NT2/D1 (cell line): ENCODE measurements around the gene VPS39.

Experiments
- DNase-seq: peaks from one replicate; pipeline ENCODE4 v3.0.0-alpha.2; 2011; ENCODE audit warnings: low read depth, low spot score
- H3K27me3 ChIP-seq: 2 replicates; pipeline ENCODE4 v1.6.0; 2011; ENCODE audit warnings: mild to moderate bottlenecking; ENCODE audit not compliant: insufficient read length, insufficient read depth
- H3K36me3 ChIP-seq: 2 replicates; pipeline ENCODE4 v1.6.1; 2011; ENCODE audit warnings: mild to moderate bottlenecking, low read length, mixed read lengths; ENCODE audit not compliant: insufficient read depth, insufficient read length
- H3K4me1 ChIP-seq: 2 replicates; pipeline ENCODE4 v1.5.1; 2011; ENCODE audit not compliant: insufficient read depth, insufficient read length
- H3K4me3 ChIP-seq: 2 replicates; pipeline ENCODE4 v1.5.1; 2011; ENCODE audit warnings: low read depth; ENCODE audit not compliant: insufficient read length
- H3K9ac ChIP-seq: 2 replicates; pipeline ENCODE4 v1.6.0; 2011; ENCODE audit warnings: low read depth; ENCODE audit not compliant: insufficient read length
- H3K9me3 ChIP-seq: 2 replicates; pipeline ENCODE4 v1.5.1; 2011; ENCODE audit warnings: mild to moderate bottlenecking, low read length; ENCODE audit not compliant: insufficient read depth
- SUZ12 ChIP-seq: IDR thresholded peaks from 2 replicates; pipeline ENCODE4 v1.6.1; 2011; ENCODE audit not compliant: insufficient read length, insufficient read depth; ENCODE audit errors: extremely low read depth
- YY1 ChIP-seq: IDR thresholded peaks from 2 replicates; pipeline ENCODE4 v1.6.1; 2011; ENCODE audit not compliant: insufficient read length, insufficient read depth
- ZNF274 ChIP-seq: IDR thresholded peaks from 2 replicates; pipeline ENCODE4 v1.6.1; 2011; ENCODE audit warnings: mild to moderate bottlenecking, low read depth, low read length

The VPS39 gene, protein sequence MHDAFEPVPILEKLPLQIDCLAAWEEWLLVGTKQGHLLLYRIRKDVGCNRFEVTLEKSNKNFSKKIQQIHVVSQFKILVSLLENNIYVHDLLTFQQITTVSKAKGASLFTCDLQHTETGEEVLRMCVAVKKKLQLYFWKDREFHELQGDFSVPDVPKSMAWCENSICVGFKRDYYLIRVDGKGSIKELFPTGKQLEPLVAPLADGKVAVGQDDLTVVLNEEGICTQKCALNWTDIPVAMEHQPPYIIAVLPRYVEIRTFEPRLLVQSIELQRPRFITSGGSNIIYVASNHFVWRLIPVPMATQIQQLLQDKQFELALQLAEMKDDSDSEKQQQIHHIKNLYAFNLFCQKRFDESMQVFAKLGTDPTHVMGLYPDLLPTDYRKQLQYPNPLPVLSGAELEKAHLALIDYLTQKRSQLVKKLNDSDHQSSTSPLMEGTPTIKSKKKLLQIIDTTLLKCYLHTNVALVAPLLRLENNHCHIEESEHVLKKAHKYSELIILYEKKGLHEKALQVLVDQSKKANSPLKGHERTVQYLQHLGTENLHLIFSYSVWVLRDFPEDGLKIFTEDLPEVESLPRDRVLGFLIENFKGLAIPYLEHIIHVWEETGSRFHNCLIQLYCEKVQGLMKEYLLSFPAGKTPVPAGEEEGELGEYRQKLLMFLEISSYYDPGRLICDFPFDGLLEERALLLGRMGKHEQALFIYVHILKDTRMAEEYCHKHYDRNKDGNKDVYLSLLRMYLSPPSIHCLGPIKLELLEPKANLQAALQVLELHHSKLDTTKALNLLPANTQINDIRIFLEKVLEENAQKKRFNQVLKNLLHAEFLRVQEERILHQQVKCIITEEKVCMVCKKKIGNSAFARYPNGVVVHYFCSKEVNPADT

DNA sequence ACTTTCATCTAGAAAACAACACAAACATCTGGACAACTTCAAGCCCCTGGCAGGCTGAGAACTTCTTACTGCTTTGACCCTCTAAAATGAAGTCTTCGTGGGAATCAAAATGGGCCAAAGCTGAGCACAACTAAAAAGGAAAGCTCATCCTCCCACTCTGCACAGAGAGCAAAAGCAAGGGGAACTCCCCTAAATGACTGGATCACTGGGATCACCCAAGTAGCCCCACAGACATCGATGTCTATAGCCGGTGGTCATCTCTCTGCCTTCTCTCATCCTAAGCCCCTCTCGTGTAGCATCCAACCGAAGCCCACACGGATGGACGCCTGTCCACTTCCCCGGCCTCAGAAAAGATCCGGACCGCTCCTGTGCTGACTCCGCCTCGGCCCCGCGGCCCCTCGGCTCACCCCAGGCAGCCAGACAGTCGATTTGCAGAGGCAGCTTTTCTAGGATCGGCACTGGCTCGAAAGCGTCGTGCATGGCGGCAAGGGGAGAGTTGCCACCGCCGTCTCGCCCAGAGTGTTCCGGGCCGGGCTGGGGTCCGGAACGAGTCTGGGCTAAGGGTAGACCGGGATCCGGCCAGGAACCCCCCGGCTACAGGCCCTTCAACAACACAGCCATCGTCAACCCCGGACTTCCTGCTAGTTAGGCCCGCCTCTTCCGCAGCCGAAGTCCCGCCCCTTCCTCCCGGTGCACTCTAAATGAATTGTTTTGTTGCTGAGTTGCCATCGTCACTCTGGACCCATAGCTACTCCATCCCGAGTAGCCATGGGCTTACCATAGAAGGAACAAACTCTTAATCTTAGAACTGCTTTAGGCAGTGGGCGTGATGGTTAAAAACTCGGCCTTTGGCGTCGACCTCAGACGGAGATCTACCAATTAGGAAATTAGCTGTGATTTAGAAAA is at the start of gene VPS39:
Gene VPS39 (minus strand): TSS at position 631 of the 906 bp plus-strand sequence. CDS start 151 bp downstream, at position 480.
- H3K27me3 ChIP-seq: no peaks in the 10 kb centered on the region
- DNase-seq: peak; percentile 68
- H3K9ac ChIP-seq: peak within 1 kb of the TSS; percentile 86
- H3K36me3 ChIP-seq: peaks cover 23% of the 10 kb centered on the region
- peak within 1 kb of the TSS; percentile 58 for H3K4me3 ChIP-seq
- TF ChIP-seq YY1 (no peak), SUZ12 (no peak), ZNF274 (no peak)
- H3K4me1 ChIP-seq: no peaks in the 10 kb centered on the region
- H3K9me3 ChIP-seq: no peaks in the 10 kb centered on the region

DNA sequence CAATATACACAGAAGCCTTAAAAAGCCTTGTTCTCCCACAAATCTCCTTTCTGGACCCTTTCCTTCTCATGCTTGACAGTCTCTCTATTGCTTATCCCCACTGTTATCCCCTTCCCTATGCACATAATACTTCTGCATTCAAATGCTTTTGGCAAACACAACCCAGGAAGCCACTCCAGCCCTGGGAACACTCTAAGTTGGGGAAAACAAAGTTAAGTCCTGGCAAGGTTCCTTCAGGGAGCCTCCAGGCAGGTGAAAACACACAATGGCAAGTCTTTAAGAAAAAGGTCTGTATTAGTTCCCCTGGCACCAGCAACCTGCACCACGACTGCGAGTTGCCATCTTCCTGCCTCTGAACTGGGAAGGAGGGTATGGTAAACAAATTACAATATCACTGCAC is 45.2 kb upstream of the VPS39 start:
- no peaks in the 10 kb centered on the region for H3K27me3 ChIP-seq
- no peak overlapping the region for H3K4me3 ChIP-seq
- no peaks in the 10 kb centered on the region for H3K4me1 ChIP-seq
- H3K9ac ChIP-seq: no peak overlapping the region
- H3K36me3 ChIP-seq: peaks cover 39% of the 10 kb centered on the region
- TF ChIP-seq YY1 (no peak), ZNF274 (no peak), SUZ12 (no peak)
- DNase-seq: no peak
- peaks cover 31% of the 10 kb centered on the region for H3K9me3 ChIP-seq

DNA sequence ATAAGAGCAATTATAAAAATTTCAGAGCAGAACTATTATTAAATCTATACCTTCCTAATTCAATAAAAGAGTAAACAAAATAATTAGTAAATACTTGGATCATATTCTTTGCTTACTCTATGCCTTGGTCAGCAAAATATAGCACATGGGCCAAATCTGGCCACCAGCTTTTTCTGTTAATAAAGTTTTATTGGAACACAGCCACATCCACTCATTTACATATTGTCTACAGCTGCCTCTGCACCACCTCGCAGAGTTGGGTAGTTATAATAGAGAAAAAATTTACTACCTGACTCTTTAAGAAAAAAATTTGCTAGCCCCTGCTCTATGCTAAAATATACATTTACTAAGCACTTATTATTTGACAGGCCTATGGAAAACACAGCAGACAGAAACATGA is 32.7 kb upstream of the VPS39 start:
- Histone ChIP-seq H3K36me3 (peaks cover 35% of the 10 kb centered on the region), H3K9ac (no peak overlapping the region), H3K4me3 (no peak overlapping the region), H3K9me3 (no peaks in the 10 kb centered on the region), H3K27me3 (no peaks in the 10 kb centered on the region), H3K4me1 (no peaks in the 10 kb centered on the region)
- no peak for TF ChIP-seq ZNF274
- no peak for TF ChIP-seq SUZ12
- TF ChIP-seq YY1: no peak
- DNase-seq: no peak

DNA sequence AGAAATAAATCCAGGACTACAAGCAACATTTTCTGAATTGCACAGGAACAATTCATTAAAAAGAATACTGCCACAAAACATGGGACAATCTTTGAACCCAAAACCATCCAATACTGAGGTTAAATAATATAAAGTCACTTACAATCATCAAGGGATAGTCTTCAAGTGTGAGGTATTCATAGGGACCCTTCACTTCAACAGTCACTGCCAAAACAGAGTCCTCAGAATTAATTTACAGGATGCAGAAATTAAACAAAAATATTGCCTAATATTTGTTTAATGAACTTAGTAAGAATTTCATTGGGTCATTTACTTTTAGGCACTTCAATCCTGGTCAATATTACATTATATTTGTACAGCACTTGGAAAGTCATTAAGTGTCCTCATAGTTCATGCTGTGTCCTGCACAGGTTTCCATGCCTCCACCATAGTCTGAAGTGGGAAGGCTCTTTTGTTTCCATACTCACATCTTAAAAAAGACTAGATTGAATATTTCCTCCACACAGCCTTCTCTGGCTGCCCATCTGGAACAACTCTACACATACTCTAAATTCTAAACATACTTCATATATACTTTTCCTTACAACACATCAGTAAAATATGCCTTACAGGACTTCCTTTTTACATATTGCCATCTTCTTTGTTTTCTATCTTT is 31.6 kb upstream of the VPS39 start:
- Histone ChIP-seq H3K4me3 (no peak overlapping the region), H3K9ac (no peak overlapping the region), H3K9me3 (no peaks in the 10 kb centered on the region), H3K36me3 (peaks cover 41% of the 10 kb centered on the region), H3K27me3 (no peaks in the 10 kb centered on the region), H3K4me1 (no peaks in the 10 kb centered on the region)
- DNase-seq: no peak
- TF ChIP-seq YY1 (no peak), SUZ12 (no peak), ZNF274 (no peak)

DNA sequence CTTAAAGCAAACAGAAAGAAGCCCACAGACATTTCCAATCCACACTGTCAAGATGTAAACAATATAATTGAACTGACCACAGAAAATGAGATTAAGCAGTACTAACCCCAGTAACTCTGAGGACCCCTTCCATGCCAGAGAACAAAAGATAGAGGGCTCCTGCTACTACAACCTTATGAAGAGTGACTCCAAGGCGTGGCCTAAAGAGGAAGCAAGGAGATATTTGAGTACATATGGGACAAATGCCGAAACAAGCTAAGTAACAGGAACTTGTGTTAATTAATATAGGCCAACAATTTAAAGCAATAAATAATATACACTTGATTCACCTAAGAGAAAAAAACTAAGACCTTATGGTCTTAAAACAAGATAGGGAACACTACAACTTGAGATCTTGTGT is 25.0 kb upstream of the VPS39 start:
- DNase-seq: no peak
- no peak for TF ChIP-seq ZNF274
- TF ChIP-seq SUZ12: no peak
- TF ChIP-seq YY1: no peak
- H3K4me1 ChIP-seq: no peaks in the 10 kb centered on the region
- no peaks in the 10 kb centered on the region for H3K9me3 ChIP-seq
- no peak overlapping the region for H3K4me3 ChIP-seq
- H3K9ac ChIP-seq: no peak overlapping the region
- H3K27me3 ChIP-seq: no peaks in the 10 kb centered on the region
- peaks cover 60% of the 10 kb centered on the region for H3K36me3 ChIP-seq

DNA sequence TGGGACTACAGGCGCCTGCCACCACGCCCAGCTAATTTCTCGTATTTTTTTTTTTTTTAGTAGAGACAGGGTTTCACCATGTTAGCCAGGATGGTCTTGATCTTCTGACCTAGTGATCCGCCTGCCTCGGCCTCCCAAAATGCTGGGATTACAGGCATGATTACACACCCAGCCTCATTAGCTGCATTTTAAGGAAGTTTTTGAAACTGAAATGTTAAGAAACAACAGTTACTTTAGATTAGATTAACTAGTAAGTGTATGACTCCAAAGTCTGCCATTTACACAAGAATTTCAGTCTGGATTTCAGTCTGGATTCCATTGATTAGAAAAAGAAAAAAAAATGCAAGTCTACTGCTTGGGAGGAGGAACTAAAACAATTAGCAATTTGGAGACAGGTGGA is 24.5 kb upstream of the VPS39 start:
- DNase-seq: no peak
- Histone ChIP-seq H3K4me1 (no peaks in the 10 kb centered on the region), H3K4me3 (no peak overlapping the region), H3K9ac (no peak overlapping the region), H3K27me3 (no peaks in the 10 kb centered on the region), H3K9me3 (no peaks in the 10 kb centered on the region), H3K36me3 (peaks cover 57% of the 10 kb centered on the region)
- no peak for TF ChIP-seq ZNF274
- TF ChIP-seq YY1: no peak
- no peak for TF ChIP-seq SUZ12
